Natural killer cell (primary cell): ENCODE measurements around the gene JMJD8. TPM values are rescaled to one million over a fixed set of nuclear protein-coding genes. Genes with fewer than 3 reads are reported as not detected.

Experiments used
- ATAC-seq, 3 donors: fragments of 150-1000 bp in 2 of 3; fragments of 200-7000 bp in 1 of 3; cut with Tn5 transposase; 1 replicate in 1 of 3; 2 replicates in 2 of 3; pipeline ENCODE4 v1.10.0; 2021; ENCODE audit warnings: mild to moderate bottlenecking in 2 of 3, moderate library complexity in 2 of 3
- DNase-seq, 2 donors: peaks; one replicate each; pipeline versions ENCODE4 v3.0.0 to v3.0.0-alpha.2; 2013 to 2021; ENCODE audit warnings: mixed read lengths in 1 of 2
- H3K27ac ChIP-seq: one replicate; pipeline ENCODE4 v1.5.1; 2013; ENCODE audit warnings: mild to moderate bottlenecking, low read length
- H3K27me3 ChIP-seq: one replicate; pipeline ENCODE4 v1.6.1; 2013; ENCODE audit warnings: low read length; ENCODE audit not compliant: control insufficient read depth, insufficient read depth
- H3K36me3 ChIP-seq: one replicate; pipeline ENCODE4 v1.6.1; 2013; ENCODE audit warnings: low read length; ENCODE audit not compliant: control insufficient read depth, insufficient read depth
- H3K4me1 ChIP-seq: one replicate; pipeline ENCODE4 v1.6.1; 2013; ENCODE audit warnings: low read length; ENCODE audit not compliant: control insufficient read depth, insufficient read depth
- H3K4me3 ChIP-seq: one replicate; pipeline ENCODE4 v1.5.1; 2013; ENCODE audit warnings: low read length
- H3K9me3 ChIP-seq: one replicate; pipeline ENCODE4 v1.6.1; 2013; ENCODE audit warnings: low read length; ENCODE audit not compliant: control insufficient read depth, insufficient read depth
- H3K27ac Mint-ChIP-seq, 2 donors: one replicate each; pipeline ENCODE4 v1.8.0; 2022; ENCODE audit warnings: mild to moderate bottlenecking in 2 of 2, mixed read lengths in 2 of 2, moderate library complexity in 1 of 2
- H3K27me3 Mint-ChIP-seq, 2 donors: one replicate each; pipeline ENCODE4 v1.8.0; 2022; ENCODE audit warnings: low read depth in 2 of 2, mixed read lengths in 2 of 2
- H3K36me3 Mint-ChIP-seq: one replicate; pipeline ENCODE4 v1.8.0; 2022; ENCODE audit warnings: mixed read lengths
- H3K4me1 Mint-ChIP-seq, 2 donors: one replicate each; pipeline ENCODE4 v1.8.0; 2022; ENCODE audit warnings: mixed read lengths in 2 of 2
- H3K4me3 Mint-ChIP-seq: one replicate; pipeline ENCODE4 v1.8.0; 2022; ENCODE audit warnings: mild to moderate bottlenecking, moderate library complexity, mixed read lengths
- H3K9me3 Mint-ChIP-seq, 2 donors: one replicate each; pipeline ENCODE4 v1.8.0; 2022; ENCODE audit warnings: mixed read lengths in 2 of 2
- CTCF ChIP-seq: fragments of 200-600 bp; IDR thresholded peaks from one replicate; pipeline ENCODE4 v1.8.0; 2022; ENCODE audit warnings: antibody characterized with exemption
- WGBS: methylation state at CpG from one replicate; pipeline ENCODE4 v1.1.7; 2013; ENCODE audit warnings: missing lambda C conversion rate; ENCODE audit not compliant: insufficient coverage; 5-methylcytosine and 5-hydroxymethylcytosine counted together
- intact Hi-C: fragments of 100-400 bp; cut with micrococcal nuclease; formaldehyde crosslinking; loops from one replicate; pipeline ENCODE4 v1.14.2; 2022
- total RNA-seq, 4 donors: library from RNA; stranded (reverse); fragments of 120-200 nt in 1 of 4; gene quantifications; one replicate each; pipeline versions ENCODE4 v1.2.3 to v1.2.4, GENCODE V29; 2013 to 2022

JMJD8 gene
- total RNA-seq, 3 donors from 2014 or later (not counting 1 experiment from before 2014, with no cell fraction given) = 29.5 to 32.6 (median 31.5) TPM

GRCh38 chr16:732332-732731, 48.2 kb upstream of the JMJD8 start:
- Histone ChIP-seq H3K4me1 (peaks cover 9% of the 10 kb centered on the region), H3K4me3 (no peak overlapping the region), H3K36me3 (peaks cover 21% of the 10 kb centered on the region), H3K27ac (no peak overlapping the region), H3K9me3 (no peaks in the 10 kb centered on the region), H3K27me3 (no peaks in the 10 kb centered on the region)
- H3K9me3 Mint-ChIP-seq = no peaks in the 10 kb centered on the region
- no peaks in the 10 kb centered on the region for H3K36me3 Mint-ChIP-seq
- H3K27me3 Mint-ChIP-seq = no peaks in the 10 kb centered on the region
- WGBS = 97% methylated on average over 12 of the region's 12 CpGs
- no peak for TF ChIP-seq CTCF
- no peak for ATAC-seq
- intact Hi-C loops = no loop called here
- H3K27ac Mint-ChIP-seq = no peak overlapping the region
- no peaks in the 10 kb centered on the region for H3K4me1 Mint-ChIP-seq
- DNase-seq = no peak
- no peak overlapping the region for H3K4me3 Mint-ChIP-seq

- Histone ChIP-seq H3K27me3 (no peaks in the 10 kb centered on the region), H3K4me1 (peaks cover 20% of the 10 kb centered on the region), H3K9me3 (no peaks in the 10 kb centered on the region), H3K4me3 (no peak overlapping the region), H3K27ac (no peak overlapping the region), H3K36me3 (peaks cover 15% of the 10 kb centered on the region)
- 89% methylated on average over 22 of the region's 22 CpGs for WGBS
- Mint-ChIP-seq H3K27me3 (no peaks in the 10 kb centered on the region), H3K9me3 (no peaks in the 10 kb centered on the region), H3K4me1 (peaks cover 0 to 3% of the 10 kb centered on the region in 2 donors), H3K27ac (no peak overlapping the region), H3K4me3 (no peak overlapping the region), H3K36me3 (no peaks in the 10 kb centered on the region)
- DNase-seq = no peak
- no peak for ATAC-seq
- intact Hi-C loops = no loop called here
- TF ChIP-seq CTCF = no peak
Measured at GRCh38 chr16:730666-731509, 46.8 kb upstream of the JMJD8 start.

DNA sequence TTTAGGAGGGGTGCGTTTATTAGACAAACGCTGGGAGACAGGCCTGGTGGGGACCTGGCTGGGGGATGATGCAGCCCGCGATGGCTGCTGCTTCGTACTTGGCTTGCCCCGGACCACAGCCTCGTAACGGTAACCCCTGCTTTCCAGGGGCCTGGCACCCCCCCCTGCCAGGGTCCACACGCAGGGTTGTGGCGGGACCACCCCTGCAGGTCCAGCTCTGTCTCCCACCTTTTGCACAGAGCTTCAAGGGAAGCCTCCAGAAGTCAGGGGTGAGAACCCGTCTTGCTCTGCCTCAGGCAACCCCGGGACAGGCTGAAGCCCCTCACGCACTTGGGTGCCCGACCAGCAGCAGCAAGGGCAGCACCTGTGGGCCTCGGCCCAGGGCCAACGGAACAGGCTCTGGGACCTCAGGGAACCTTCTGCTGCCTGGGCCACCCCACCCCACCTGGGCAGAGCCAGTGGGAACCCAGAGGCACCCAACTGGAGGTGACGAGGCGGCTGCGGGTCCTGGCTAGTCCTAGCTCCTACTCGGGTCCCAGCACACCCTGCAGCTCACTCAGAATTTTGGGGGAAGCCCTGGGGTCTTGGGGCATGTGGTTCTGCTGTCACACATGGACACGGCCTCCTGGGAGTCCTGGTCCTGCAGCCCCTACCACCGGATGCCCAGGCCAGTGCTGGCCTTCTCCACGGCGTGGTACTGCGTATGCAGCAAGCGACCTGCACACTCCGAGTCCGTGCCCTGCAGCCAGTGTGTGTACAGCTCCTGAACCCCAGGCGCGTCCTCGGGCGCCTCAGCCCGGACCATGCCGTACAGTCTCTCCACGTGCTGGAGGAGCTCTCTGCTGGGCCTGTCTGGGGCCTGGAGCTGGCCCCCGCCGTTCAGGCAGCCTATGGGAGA, 45.9 kb upstream of the JMJD8 start:
- Histone ChIP-seq H3K9me3 (no peaks in the 10 kb centered on the region), H3K4me1 (peaks cover 24% of the 10 kb centered on the region), H3K27ac (no peak overlapping the region), H3K36me3 (peaks cover 12% of the 10 kb centered on the region), H3K4me3 (no peak overlapping the region), H3K27me3 (no peaks in the 10 kb centered on the region)
- H3K4me3 Mint-ChIP-seq = no peak overlapping the region
- DNase-seq (no peak), ATAC-seq (no peak)
- intact Hi-C loops = no loop called here
- H3K36me3 Mint-ChIP-seq = no peaks in the 10 kb centered on the region
- no peaks in the 10 kb centered on the region for H3K27me3 Mint-ChIP-seq
- peaks cover 0 to 3% of the 10 kb centered on the region in 2 donors for H3K4me1 Mint-ChIP-seq
- no peaks in the 10 kb centered on the region for H3K9me3 Mint-ChIP-seq
- 95% methylated on average over 37 of the region's 37 CpGs for WGBS
- TF ChIP-seq CTCF = no peak
- no peak overlapping the region for H3K27ac Mint-ChIP-seq
